OCI-LY7 (cell line): Measurements from ENCODE around the gene RAB1B. TPM values are rescaled to one million over a fixed set of nuclear protein-coding genes. Genes with fewer than 3 reads are reported as not detected.

Experiments used
- BruUV-seq: library from RNA; stranded (reverse); fragments of 400-500 nt; replicated peaks from 2 replicates; lab custom pipeline; 2021; lab: Mats Ljungman, UMichigan
- CTCF ChIA-PET: fragments of 300-600 bp; sonication (Branson Sonifier 250); formaldehyde crosslinking; loops from one replicate; lab custom pipeline; 2022; ENCODE audit warnings: antibody characterized with exemption; ENCODE audit not compliant: unreplicated experiment; lab: Charles Lee
- POLR2A ChIA-PET: fragments of 300-600 bp; sonication (Branson Sonifier 250); formaldehyde crosslinking; loops from one replicate; lab custom pipeline; 2022; ENCODE audit warnings: antibody characterized with exemption; lab: Charles Lee
- DNase-seq: peaks from one replicate; pipeline ENCODE4 v3.0.0-alpha.2; 2015; ENCODE audit warnings: low spot score
- H2AFZ ChIP-seq: fragments of 200-600 bp; sonication (generic), shearing (Covaris generic); 2 replicates; pipeline ENCODE4 v1.6.1; 2014; ENCODE audit warnings: mild to moderate bottlenecking, antibody characterized with exemption, low read length, moderate library complexity
- H3K27ac ChIP-seq: fragments of 200-600 bp; sonication (generic); 2 replicates; pipeline ENCODE4 v1.5.1; 2014; ENCODE audit warnings: mixed run types, low read depth, mild to moderate bottlenecking, moderate library complexity, low read length, inconsistent platforms; ENCODE audit not compliant: poor library complexity, severe bottlenecking
- H3K36me3 ChIP-seq: fragments of 200-600 bp; sonication (generic); 2 replicates; pipeline ENCODE4 v1.6.1; 2014; ENCODE audit warnings: mild to moderate bottlenecking, antibody characterized with exemption, low read length, moderate library complexity, mixed read lengths; ENCODE audit not compliant: insufficient read depth
- H3K4me1 ChIP-seq: fragments of 200-600 bp; sonication (generic); 2 replicates; pipeline ENCODE4 v1.5.1; 2014; ENCODE audit warnings: mild to moderate bottlenecking, low read length; ENCODE audit not compliant: insufficient read depth, poor library complexity, severe bottlenecking
- H3K4me2 ChIP-seq: fragments of 200-600 bp; sonication (generic); 2 replicates; pipeline ENCODE4 v1.6.1; 2014; ENCODE audit warnings: mild to moderate bottlenecking, low read length
- H3K4me3 ChIP-seq: fragments of 200-600 bp; sonication (generic); 2 replicates; pipeline ENCODE4 v1.5.1; 2014; ENCODE audit warnings: mild to moderate bottlenecking, low read depth, low read length; ENCODE audit not compliant: poor library complexity, severe bottlenecking
- H3K79me2 ChIP-seq: fragments of 200-600 bp; sonication (generic); 2 replicates; pipeline ENCODE4 v1.6.1; 2016; ENCODE audit warnings: low read depth, mild to moderate bottlenecking, low read length, moderate library complexity, mixed read lengths; ENCODE audit not compliant: insufficient read depth
- H3K9me2 ChIP-seq: fragments of 200-600 bp; sonication (generic); 2 replicates; pipeline ENCODE4 v1.6.1; 2016; ENCODE audit warnings: mild to moderate bottlenecking, low read length, mixed read lengths; ENCODE audit not compliant: insufficient read depth
- H3K9me3 ChIP-seq: fragments of 200-600 bp; sonication (generic); 2 replicates; pipeline ENCODE4 v1.6.1; 2014; ENCODE audit warnings: mild to moderate bottlenecking, mixed run types, low read length, mixed read lengths
- H4K20me1 ChIP-seq: fragments of 200-600 bp; sonication (generic); 2 replicates; pipeline ENCODE4 v1.6.1; 2014; ENCODE audit warnings: mild to moderate bottlenecking, antibody characterized with exemption, low read length, moderate library complexity, mixed read lengths; ENCODE audit not compliant: insufficient read depth
- EZH2phosphoT487 ChIP-seq: fragments of 200-600 bp; sonication (generic); IDR thresholded peaks from 2 replicates; pipeline ENCODE4 v1.6.1; 2018; ENCODE audit warnings: low read depth, borderline replicate concordance, mild to moderate bottlenecking, mixed run types, antibody characterized with exemption, low read length, moderate library complexity, mixed read lengths
- intact Hi-C: fragments of 100-400 bp; cut with micrococcal nuclease; formaldehyde crosslinking; loops from one replicate; pipeline ENCODE4 v1.10.0; 2022; ENCODE audit not compliant: unreplicated experiment
- total RNA-seq, 2 experiments: library from RNA; depleted of rRNA in 1 of 2; stranded (reverse); fragments of >200 nt in 1 of 2; shearing (Covaris generic) in 1 of 2; gene quantifications; 2 replicates each; pipeline ENCODE4 v1.2.3, GENCODE V29; 2014 to 2022
- TF ChIP-seq, protein P1 (sequence below): fragments of 200-600 bp; sonication (generic); conservative IDR thresholded peaks from 2 replicates; pipeline ENCODE4 v1.5.1; 2014; ENCODE audit warnings: mild to moderate bottlenecking, antibody characterized with exemption, low read length, moderate library complexity, mixed read lengths

Gene RAB1B
- total RNA-seq, 2 experiments from 2014 or later = 77.7 to 81.8 TPM

DNA sequence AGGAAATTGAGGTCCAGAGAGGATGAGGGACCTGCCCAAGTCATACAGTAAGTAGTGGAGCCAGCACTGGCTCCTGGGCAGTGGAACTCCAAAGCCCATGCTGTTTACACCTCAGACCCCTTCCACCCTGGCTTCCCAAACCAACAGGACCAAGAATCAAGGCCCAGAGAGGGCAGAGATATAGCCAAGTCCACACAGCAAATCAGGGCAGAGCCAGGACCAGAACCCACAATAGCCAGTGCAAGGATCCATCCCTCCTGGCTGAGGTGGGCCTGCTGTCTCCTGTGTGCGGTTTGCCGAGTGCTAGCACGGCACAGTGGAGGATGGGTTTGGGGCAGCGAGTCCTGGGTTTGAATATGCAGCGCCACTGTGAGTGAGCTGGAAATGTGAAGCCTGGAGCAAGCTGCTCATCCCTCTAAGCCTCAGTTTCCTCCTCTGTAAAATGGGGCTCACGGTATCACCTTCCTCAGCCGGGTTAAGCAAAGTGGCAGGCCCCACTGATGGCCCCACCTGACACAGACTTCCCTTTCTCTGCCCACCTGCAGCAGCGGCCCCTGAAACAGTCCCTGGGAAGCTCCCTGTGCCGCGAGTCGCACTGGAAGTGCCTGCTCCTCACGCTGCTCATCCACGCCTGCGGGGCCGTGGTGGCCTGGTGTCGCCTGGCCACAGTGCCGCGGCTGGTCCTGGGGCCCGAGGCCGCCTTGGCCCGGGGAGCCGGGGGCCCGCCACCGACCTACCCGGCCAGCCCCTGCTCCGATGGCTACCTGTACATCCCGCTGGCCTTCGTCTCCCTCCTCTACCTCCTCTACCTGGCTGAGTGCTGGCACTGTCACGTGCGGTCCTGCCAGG is 25.6 kb downstream of the RAB1B start:
- no peaks in the 10 kb centered on the region for H3K79me2 ChIP-seq
- DNase-seq = no peak
- no peak overlapping the region for H2AFZ ChIP-seq
- CTCF ChIA-PET = no interaction called here
- no peaks in the 10 kb centered on the region for H3K9me3 ChIP-seq
- POLR2A ChIA-PET = no interaction called here
- BruUV-seq = no TSS peak
- H3K4me3 ChIP-seq = no peak overlapping the region
- TF ChIP-seq EZH2phosphoT487 = no peak
- TF ChIP-seq, protein P1, sequence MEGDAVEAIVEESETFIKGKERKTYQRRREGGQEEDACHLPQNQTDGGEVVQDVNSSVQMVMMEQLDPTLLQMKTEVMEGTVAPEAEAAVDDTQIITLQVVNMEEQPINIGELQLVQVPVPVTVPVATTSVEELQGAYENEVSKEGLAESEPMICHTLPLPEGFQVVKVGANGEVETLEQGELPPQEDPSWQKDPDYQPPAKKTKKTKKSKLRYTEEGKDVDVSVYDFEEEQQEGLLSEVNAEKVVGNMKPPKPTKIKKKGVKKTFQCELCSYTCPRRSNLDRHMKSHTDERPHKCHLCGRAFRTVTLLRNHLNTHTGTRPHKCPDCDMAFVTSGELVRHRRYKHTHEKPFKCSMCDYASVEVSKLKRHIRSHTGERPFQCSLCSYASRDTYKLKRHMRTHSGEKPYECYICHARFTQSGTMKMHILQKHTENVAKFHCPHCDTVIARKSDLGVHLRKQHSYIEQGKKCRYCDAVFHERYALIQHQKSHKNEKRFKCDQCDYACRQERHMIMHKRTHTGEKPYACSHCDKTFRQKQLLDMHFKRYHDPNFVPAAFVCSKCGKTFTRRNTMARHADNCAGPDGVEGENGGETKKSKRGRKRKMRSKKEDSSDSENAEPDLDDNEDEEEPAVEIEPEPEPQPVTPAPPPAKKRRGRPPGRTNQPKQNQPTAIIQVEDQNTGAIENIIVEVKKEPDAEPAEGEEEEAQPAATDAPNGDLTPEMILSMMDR = no peak
- no peaks in the 10 kb centered on the region for H3K9me2 ChIP-seq
- H4K20me1 ChIP-seq = no peaks in the 10 kb centered on the region
- peaks cover 10% of the 10 kb centered on the region for H3K4me1 ChIP-seq
- no peaks in the 10 kb centered on the region for H3K36me3 ChIP-seq
- H3K4me2 ChIP-seq = no peak overlapping the region
- H3K27ac ChIP-seq = no peak overlapping the region
- intact Hi-C loops = no loop called here

DNA sequence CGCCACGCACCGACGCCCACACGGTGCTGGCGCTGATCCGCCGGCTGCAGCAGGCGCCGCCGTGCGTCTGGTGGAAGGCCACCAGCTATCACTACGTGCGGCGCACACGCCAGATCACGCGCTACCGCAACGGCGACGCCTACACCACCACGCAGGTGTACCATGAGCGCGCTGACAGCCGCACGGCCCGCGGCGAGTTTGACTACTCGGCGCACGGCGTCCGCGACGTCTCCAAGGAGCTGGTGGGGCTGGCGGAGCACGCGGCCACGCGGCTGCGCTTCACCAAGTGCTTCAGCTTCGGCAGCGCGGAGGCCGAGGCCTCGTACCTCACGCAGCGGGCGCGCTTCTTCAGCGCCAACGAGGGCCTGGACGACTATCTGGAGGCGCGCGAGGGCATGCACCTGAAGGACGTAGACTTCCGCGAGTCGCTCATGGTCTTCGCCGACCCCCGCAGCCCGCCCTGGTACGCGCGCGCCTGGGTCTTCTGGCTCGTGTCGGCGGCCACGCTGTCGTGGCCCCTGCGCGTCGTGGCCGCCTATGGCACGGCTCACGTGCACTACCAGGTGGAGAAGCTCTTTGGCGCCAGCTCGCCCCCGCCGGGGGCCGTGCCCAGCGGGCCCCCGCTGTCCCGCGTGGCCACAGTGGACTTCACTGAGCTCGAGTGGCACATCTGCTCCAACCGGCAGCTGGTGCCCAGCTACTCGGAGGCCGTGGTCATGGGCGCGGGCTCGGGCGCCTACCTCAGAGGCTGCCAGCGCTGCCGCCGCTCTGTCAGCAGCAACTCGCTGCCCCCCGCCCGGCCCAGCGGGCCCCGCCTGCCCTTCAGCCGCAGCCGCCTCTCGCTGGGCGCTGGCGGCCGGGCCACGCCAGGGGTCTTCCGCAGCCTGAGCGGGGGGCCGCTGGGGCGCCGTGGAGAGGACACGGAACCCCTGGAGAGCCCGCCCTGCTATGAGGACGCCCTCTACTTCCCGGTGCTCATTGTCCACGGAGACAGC is 26.5 kb downstream of the RAB1B start:
- intact Hi-C loops = no loop called here
- TF ChIP-seq EZH2phosphoT487 = no peak
- TF ChIP-seq, protein P1 = no peak
- Histone ChIP-seq H3K9me3 (no peaks in the 10 kb centered on the region), H3K4me3 (no peak overlapping the region), H2AFZ (no peak overlapping the region), H4K20me1 (no peaks in the 10 kb centered on the region), H3K9me2 (no peaks in the 10 kb centered on the region), H3K79me2 (no peaks in the 10 kb centered on the region), H3K4me1 (peaks cover 6% of the 10 kb centered on the region), H3K4me2 (no peak overlapping the region), H3K36me3 (no peaks in the 10 kb centered on the region), H3K27ac (no peak overlapping the region)
- BruUV-seq = no TSS peak
- DNase-seq = no peak
- ChIA-PET POLR2A (no interaction called here), CTCF (no interaction called here)
